Activated naive CD8-positive, alpha-beta T cell treated with anti-CD3 and anti-CD28 coated beads, Interleukin-2, amount 10 ng/mL, durations not matched to agents 7 days and 5 days (primary cell): ENCODE data around the gene ETDB. TPM values are rescaled to one million over a fixed set of nuclear protein-coding genes. Genes with fewer than 3 reads are reported as not detected.

ENCODE experiments used
- ATAC-seq: fragments of 150-1000 bp; cut with Tn5 transposase; one replicate; pipeline ENCODE4 v1.10.0; 2021; ENCODE audit warnings: low read depth, moderate library complexity
- POLR2A ChIA-PET: fragments of 350-600 bp; sonication (Branson Sonifier 250); formaldehyde crosslinking; loops from one replicate; lab custom pipeline; 2021; ENCODE audit warnings: antibody characterized with exemption; lab: Charles Lee
- DNase-seq: peaks from one replicate; pipeline ENCODE4 v3.0.0; 2021
- H3K27ac Mint-ChIP-seq: one replicate; pipeline ENCODE4 v1.8.0; 2022; ENCODE audit warnings: mild to moderate bottlenecking, mixed read lengths
- H3K27me3 Mint-ChIP-seq: one replicate; pipeline ENCODE4 v1.8.0; 2022; ENCODE audit warnings: mild to moderate bottlenecking, moderate library complexity, mixed read lengths
- H3K36me3 Mint-ChIP-seq: one replicate; pipeline ENCODE4 v1.8.0; 2021; ENCODE audit warnings: mild to moderate bottlenecking, mixed read lengths
- H3K4me1 Mint-ChIP-seq: one replicate; pipeline ENCODE4 v1.8.0; 2021; ENCODE audit warnings: mixed read lengths
- H3K4me3 Mint-ChIP-seq: one replicate; pipeline ENCODE4 v1.8.0; 2022; ENCODE audit warnings: mild to moderate bottlenecking, moderate library complexity, mixed read lengths
- H3K9me3 Mint-ChIP-seq: one replicate; pipeline ENCODE4 v1.8.0; 2021; ENCODE audit warnings: mixed read lengths
- total RNA-seq, 2 experiments: library from RNA; stranded (reverse); gene quantifications; one replicate each; pipeline ENCODE4 v1.2.3, GENCODE V29; 2021

Gene ETDB
- total RNA-seq, 2 experiments from 2014 or later: not detected

GRCh38 chrX:135089126-135089525 lies 31.2 kb downstream of the ETDB start:
- ATAC-seq: no peak
- Mint-ChIP-seq H3K27me3 (peaks cover 10% of the 10 kb centered on the region), H3K27ac (no peak overlapping the region), H3K9me3 (no peaks in the 10 kb centered on the region), H3K4me1 (peaks cover 6% of the 10 kb centered on the region), H3K4me3 (no peak overlapping the region), H3K36me3 (no peaks in the 10 kb centered on the region)
- POLR2A ChIA-PET: no interaction called here
- DNase-seq: no peak

- DNase-seq (no peak), ATAC-seq (no peak)
- no peaks in the 10 kb centered on the region for H3K36me3 Mint-ChIP-seq
These were observed 32.5 kb downstream of the ETDB start for GRCh38 chrX:135087867-135088266.

GRCh38 chrX:135086197-135086854 lies 34.0 kb downstream of the ETDB start:
- peaks cover 6% of the 10 kb centered on the region for H3K4me1 Mint-ChIP-seq
- no peak for DNase-seq
- H3K4me3 Mint-ChIP-seq: no peak overlapping the region
- H3K27ac Mint-ChIP-seq: peak overlapping the region; percentile 80
- H3K36me3 Mint-ChIP-seq: no peaks in the 10 kb centered on the region
- peak; percentile 95 for ATAC-seq
- POLR2A ChIA-PET: no interaction called here
- H3K27me3 Mint-ChIP-seq: peaks cover 8% of the 10 kb centered on the region
- no peaks in the 10 kb centered on the region for H3K9me3 Mint-ChIP-seq

More at GRCh38 chrX:135087867-135088266, 32.5 kb downstream of the ETDB start:
- no peak overlapping the region for H3K27ac Mint-ChIP-seq
- POLR2A ChIA-PET: no interaction called here
- H3K27me3 Mint-ChIP-seq: peaks cover 10% of the 10 kb centered on the region
- peaks cover 6% of the 10 kb centered on the region for H3K4me1 Mint-ChIP-seq
- no peaks in the 10 kb centered on the region for H3K9me3 Mint-ChIP-seq
- no peak overlapping the region for H3K4me3 Mint-ChIP-seq

GRCh38 chrX:135081693-135082404 lies 38.5 kb downstream of the ETDB start:
- peaks cover 8% of the 10 kb centered on the region for H3K27me3 Mint-ChIP-seq
- H3K36me3 Mint-ChIP-seq: no peaks in the 10 kb centered on the region
- peaks cover 6% of the 10 kb centered on the region for H3K4me1 Mint-ChIP-seq
- no peak overlapping the region for H3K4me3 Mint-ChIP-seq
- no peaks in the 10 kb centered on the region for H3K9me3 Mint-ChIP-seq
- no peak overlapping the region for H3K27ac Mint-ChIP-seq
- POLR2A ChIA-PET: no interaction called here
- DNase-seq: no peak
- ATAC-seq: no peak

Other genes with a start within 250 kb of the ETDB start
- 10 to 100 TPM; 10.4 to 13.7 TPM for gene MOSPD1, start 205.3 kb downstream of the ETDB start, total RNA-seq
- under 1 TPM; 0.58 to 0.65 TPM for gene SMIM10, start 129.5 kb downstream of the ETDB start, total RNA-seq
- gene RTL8B, start 98.0 kb downstream of the ETDB start, total RNA-seq: under 1 TPM; 0.47 to 0.57 TPM
- gene RTL8C, start 88.2 kb downstream of the ETDB start, total RNA-seq: 10 to 100 TPM; 27.9 to 29.4 TPM
- 10 to 100 TPM; 15.0 to 18.6 TPM for gene RTL8A, start 68.4 kb downstream of the ETDB start, total RNA-seq
- under 1 TPM; 0.20 to 0.36 TPM for gene SMIM10L2B, start 21.8 kb downstream of the ETDB start, total RNA-seq
- gene CT55, start 50.9 kb upstream of the ETDB start, total RNA-seq: not detected
- not detected for gene ETDA, start 131.5 kb upstream of the ETDB start, total RNA-seq
- not detected for gene ETDC, start 189.0 kb upstream of the ETDB start, total RNA-seq
- 10 to 100 TPM; 15.0 to 17.9 TPM for gene ZNF75D, start 223.6 kb upstream of the ETDB start, total RNA-seq
- 1 to 10 TPM; 6.5 to 6.7 TPM for gene ZNF449, start 224.3 kb upstream of the ETDB start, total RNA-seq